ENCODE measurements around the gene HECW1. TPM values are rescaled to one million over a fixed set of nuclear protein-coding genes. Genes with fewer than 3 reads are reported as not detected.

HECW1 gene
- total and polyA plus RNA-seq, 2 of the 13 experiments (the other 11 are each of a cell fraction or from before 2014, with no cell fraction given), result not detected

- Histone ChIP-seq H3K36me3 (replicated peaks in 1 of 2; ENCODE audit: control insufficient read depth in 1 of 2, insufficient read depth in 2 of 2, low read length in 2 of 2) (no peaks in the 10 kb centered on the region), H3K27ac (ENCODE audit: extremely low read length, insufficient read depth, low read length) (no peak overlapping the region), H3K4me3 (replicated peaks in 1 of 3; ENCODE audit: insufficient read depth in 1 of 3, low read depth in 2 of 3, low read length in 3 of 3) (no peak overlapping the region), H3K79me2 (ENCODE audit: insufficient read depth, low read length) (no peaks in the 10 kb centered on the region), H3K4me1 (ENCODE audit: insufficient read depth, low read length) (no peaks in the 10 kb centered on the region), H3K27me3 (ENCODE audit: control insufficient read depth in 1 of 2, insufficient read depth in 2 of 2, low read length in 2 of 2) (peaks cover 2 to 19% of the 10 kb centered on the region in 2 experiments; a peak in 4 of 5 replicates), H3K9me3 (ENCODE audit: low read length) (no peaks in the 10 kb centered on the region), H4K20me1 (ENCODE audit: insufficient read depth, low read length) (no peaks in the 10 kb centered on the region), H3K4me2 (ENCODE audit: low read depth, low read length) (no peak overlapping the region), H3K9ac (ENCODE audit: insufficient read depth, low read depth, low read length) (no peak overlapping the region), H2AFZ (ENCODE audit: low read length) (no peak overlapping the region)
- BruUV-seq (replicated peaks), result no TSS peak
- POLR2A ChIA-PET, result no interaction called here
- WGBS (ENCODE audit: low lambda C conversion rate), result 3% methylated on average over 5 of the region's 5 CpGs
- CTCF ChIA-PET (ENCODE audit: low intra/inter-chr PET ratio, low total read pairs), result no interaction called here
- DNase-seq (ENCODE audit: low spot score) (no peak), FAIRE-seq (no peak), ATAC-seq (no peak)
- intact Hi-C loops (cut with micrococcal nuclease; ENCODE audit: unreplicated experiment), result no loop called here
- TF ChIP-seq MEIS2 (CRISPR knock-in tag; IDR thresholded peaks at IDR 0.05) (no peak), ZNF704 (CRISPR knock-in tag; IDR thresholded peaks at IDR 0.05; ENCODE audit: borderline replicate concordance) (no peak), SMAD3 (CRISPR knock-in tag; IDR thresholded peaks at IDR 0.05) (no peak), THYN1 (CRISPR knock-in tag; IDR thresholded peaks at IDR 0.05; ENCODE audit: borderline replicate concordance, low read depth) (no peak), ZNF276 (CRISPR knock-in tag; IDR thresholded peaks at IDR 0.05; ENCODE audit: low read depth) (no peak), TBX2 (CRISPR knock-in tag; IDR thresholded peaks at IDR 0.05; ENCODE audit: borderline replicate concordance) (no peak), KDM1A (CRISPR knock-in tag; IDR thresholded peaks at IDR 0.05) (no peak), PAWR (CRISPR knock-in tag; IDR thresholded peaks at IDR 0.05; ENCODE audit: borderline replicate concordance) (no peak), ZBTB4 (CRISPR knock-in tag; IDR thresholded peaks at IDR 0.05; ENCODE audit: borderline replicate concordance) (no peak), PPARG (CRISPR knock-in tag; conservative IDR thresholded peaks at IDR 0.05) (no peak)
- in situ Hi-C loops (cut with HindIII; ENCODE audit: extremely low pct_ligation_motif_present, low pct_unique_long_range_greater_than_20kb), result no loop called here
Measured at GRCh38 chr7:43196379-43196778, 83.9 kb downstream of the HECW1 start.

Measured in HepG2 (cell line).